ENCODE measurements around the gene CTXND1.

DNA sequence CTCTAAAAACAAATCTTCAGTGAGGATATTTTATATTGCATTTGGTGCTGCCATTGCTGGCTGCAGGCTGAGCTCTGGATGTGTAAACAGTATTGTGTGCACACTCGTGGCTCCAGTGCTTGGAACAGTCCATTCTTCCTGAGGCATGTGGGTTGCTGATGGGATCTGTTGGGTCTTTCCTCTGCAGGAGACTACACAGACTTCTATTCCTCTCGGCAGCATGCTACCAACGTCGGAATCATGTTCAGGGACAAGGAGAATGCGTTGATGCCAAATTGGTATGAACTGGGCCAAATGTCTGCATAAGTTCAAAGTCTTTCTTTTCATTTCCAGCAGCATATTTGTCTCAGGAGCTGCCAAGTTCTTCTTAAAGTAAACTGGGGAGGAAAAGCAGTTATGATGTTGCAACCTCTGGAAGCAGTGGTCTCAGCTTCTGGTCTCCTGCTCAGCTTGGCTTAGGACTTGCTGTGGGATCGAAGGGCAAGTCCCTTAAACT is 89.9 kb downstream of the CTXND1 start:
- TF ChIP-seq, protein P1, sequence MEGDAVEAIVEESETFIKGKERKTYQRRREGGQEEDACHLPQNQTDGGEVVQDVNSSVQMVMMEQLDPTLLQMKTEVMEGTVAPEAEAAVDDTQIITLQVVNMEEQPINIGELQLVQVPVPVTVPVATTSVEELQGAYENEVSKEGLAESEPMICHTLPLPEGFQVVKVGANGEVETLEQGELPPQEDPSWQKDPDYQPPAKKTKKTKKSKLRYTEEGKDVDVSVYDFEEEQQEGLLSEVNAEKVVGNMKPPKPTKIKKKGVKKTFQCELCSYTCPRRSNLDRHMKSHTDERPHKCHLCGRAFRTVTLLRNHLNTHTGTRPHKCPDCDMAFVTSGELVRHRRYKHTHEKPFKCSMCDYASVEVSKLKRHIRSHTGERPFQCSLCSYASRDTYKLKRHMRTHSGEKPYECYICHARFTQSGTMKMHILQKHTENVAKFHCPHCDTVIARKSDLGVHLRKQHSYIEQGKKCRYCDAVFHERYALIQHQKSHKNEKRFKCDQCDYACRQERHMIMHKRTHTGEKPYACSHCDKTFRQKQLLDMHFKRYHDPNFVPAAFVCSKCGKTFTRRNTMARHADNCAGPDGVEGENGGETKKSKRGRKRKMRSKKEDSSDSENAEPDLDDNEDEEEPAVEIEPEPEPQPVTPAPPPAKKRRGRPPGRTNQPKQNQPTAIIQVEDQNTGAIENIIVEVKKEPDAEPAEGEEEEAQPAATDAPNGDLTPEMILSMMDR (IDR thresholded peaks at IDR 0.05; ENCODE audit: low read length), result no peak
- TF ChIP-seq EZH2phosphoT487 (IDR thresholded peaks at IDR 0.05; ENCODE audit: low read length), result no peak
